ENCODE results near the gene DLX3.

DLX3 gene

DNA sequence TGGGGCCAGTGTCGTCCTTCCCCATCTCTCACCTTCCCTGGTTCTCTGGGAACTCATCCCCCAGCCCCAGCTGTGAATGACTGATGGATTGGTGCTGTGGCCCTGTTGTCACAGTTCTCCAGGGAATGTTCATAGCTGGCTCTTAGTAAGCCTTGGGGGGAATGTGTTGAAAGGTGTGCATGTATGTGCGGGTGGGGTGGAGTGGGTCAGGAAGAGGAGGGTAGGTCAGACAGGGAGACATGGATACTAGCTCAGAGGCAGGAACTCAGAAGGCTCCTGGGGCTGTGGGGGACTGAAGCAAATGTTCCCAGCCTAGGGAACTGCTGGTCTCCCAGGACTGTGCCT is 21.8 kb downstream of the DLX3 start:
- no peak for DNase-seq (ENCODE audit: low read depth in 4 of 4, low spot score in 1 of 4)

- DNase-seq (ENCODE audit: low read depth in 4 of 4, low spot score in 1 of 4): no peak
Observed at GRCh38 chr17:49972486-49973270, 22.3 kb downstream of the DLX3 start.

DNA sequence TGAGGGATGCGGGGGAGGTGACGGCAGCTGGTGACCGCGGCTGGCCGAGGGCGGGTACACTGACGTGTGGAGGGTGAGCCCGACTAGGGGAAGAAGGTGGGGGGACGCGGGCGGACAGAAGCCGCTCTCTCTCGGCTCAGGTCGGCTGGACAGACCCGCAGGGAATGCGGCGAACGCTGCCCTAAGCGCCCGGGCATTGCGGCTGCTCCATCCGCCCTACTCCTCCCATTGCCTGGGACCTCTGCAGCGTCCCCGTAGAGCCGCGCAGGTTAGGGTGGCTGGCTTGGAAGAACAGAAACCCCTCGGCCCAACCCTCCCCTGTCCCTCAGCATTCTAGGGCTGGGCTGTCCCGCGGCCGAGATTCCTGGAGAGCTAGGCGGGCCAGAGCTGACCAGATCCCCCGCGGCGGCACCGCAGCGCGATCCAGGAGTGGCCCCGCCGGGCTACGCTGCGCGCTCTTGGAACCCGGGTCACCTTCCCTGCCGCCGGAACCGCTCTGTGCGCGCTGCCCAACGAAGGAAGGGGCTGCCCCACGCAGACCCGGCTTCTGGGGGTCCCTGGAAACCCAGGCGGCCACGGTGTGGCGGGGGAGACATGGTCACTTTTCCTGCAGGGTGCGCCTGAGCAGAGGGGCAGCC is 23.1 kb downstream of the DLX3 start:
- DNase-seq (ENCODE audit: low read depth in 4 of 4, low spot score in 1 of 4): no peak

GRCh38 chr17:49971199-49971847 is 23.7 kb downstream of the DLX3 start:
- no peak for DNase-seq (ENCODE audit: low read depth in 4 of 4, low spot score in 1 of 4)

- no peak for DNase-seq (ENCODE audit: low read depth in 4 of 4, low spot score in 1 of 4)
Observed at GRCh38 chr17:49970498-49970897, 24.5 kb downstream of the DLX3 start.

- no peak for DNase-seq (ENCODE audit: low read depth in 4 of 4, low spot score in 1 of 4)
Observed at GRCh38 chr17:49969795-49970389, 25.1 kb downstream of the DLX3 start.

DNA sequence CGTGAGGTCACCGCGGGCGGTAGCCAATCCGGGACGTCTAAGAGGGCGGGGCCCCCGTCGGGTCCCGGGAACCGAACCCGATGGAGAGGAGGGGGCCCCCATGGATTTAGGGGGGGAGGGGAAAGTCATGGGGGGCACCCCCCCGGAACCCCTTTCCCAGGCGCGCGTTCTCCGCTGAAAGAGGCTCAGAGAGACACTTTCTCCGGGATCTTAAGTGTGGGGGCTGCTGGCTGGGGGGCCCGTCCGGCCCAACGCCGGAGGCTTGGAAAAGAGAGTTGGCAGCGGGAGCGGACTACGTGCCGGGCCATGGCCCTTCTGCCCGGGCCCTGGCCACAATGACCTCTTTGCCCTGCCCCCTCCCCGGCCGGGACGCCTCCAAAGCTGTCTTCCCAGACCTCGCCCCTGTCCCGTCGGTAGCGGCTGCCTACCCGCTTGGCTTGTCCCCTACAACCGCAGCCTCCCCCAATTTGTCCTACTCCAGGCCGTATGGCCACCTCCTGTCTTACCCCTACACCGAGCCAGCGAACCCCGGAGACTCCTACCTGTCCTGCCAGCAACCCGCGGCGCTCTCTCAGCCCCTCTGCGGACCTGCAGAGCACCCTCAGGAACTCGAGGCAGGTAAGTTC is 25.8 kb downstream of the DLX3 start, which contains the start of gene DLX4:
TSS of gene DLX4 (plus strand) at position 57 of the 626 bp plus-strand sequence. CDS start at position 336, 279 bp downstream.
- no peak for DNase-seq (ENCODE audit: low read depth in 4 of 4, low spot score in 1 of 4)

- peak; percentile 34 to 78 (median 56) for DNase-seq (ENCODE audit: low read depth in 4 of 4, low spot score in 1 of 4)
Observed at GRCh38 chr17:49968405-49969133, 26.5 kb downstream of the DLX3 start.

- no peak for DNase-seq (ENCODE audit: low read depth in 4 of 4, low spot score in 1 of 4)
Observed at GRCh38 chr17:49967621-49968404, 27.2 kb downstream of the DLX3 start.

DNA sequence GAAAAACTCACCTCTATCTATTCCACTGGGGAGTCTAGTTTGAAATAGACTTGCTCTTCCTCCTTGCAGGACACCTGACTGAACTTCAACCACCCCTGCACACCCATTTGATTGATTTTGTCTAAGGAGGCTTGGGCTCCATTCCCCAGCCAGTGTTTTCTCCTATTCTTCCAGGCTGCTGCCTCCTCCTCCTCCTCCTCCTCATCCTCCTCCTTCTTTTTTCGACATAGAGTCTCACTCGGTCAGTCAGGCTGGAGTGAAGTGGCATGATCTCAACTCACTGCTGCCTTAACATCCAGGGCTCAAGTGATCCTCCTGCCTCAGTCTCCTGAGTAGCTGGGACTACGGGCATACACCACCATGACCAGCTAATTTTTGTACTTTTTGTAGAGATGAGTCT is 27.8 kb downstream of the DLX3 start:
- no peak for DNase-seq (ENCODE audit: low read depth in 4 of 4, low spot score in 1 of 4)

DNA sequence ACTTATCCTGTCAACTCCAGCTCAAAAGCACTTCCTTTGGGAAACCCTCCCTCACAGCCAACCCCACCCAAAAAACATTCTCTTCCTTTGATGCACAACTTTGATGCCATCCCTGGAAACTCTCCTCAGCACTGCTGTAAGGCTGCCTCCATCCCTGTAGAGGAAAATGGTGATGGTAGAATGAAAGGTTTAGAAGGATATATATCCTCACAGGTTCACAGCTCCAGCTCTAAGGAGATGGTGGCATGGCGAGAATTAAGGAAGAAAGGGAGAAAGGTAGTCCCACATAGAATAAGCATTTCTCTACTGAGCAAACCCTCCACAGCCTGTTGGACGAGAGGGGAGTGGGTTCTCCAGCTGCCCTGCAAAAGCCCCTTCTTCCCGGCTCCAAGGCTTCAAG is 28.3 kb downstream of the DLX3 start:
- DNase-seq (ENCODE audit: low read depth in 4 of 4, low spot score in 1 of 4): no peak

DNA sequence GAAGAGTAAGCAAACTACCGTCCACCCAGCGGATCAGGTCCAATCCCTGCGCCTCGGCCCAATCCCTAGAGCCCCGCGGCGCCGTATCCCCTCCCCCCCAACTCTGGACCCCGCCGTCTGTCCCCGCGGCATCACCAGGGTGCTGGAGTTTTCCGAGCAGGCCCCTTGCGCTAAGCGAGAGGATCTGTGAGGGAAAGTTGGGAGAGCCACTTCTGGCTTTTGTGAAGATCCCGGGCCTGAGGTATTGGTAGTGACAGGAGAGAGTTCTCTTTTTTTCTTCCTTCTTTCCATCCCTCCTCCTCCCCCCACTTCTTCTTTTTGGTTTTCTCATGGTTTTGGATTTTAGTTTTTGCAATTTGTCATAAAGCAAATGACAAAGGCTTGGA is 29.5 kb downstream of the DLX3 start:
- DNase-seq (ENCODE audit: low read depth in 4 of 4, low spot score in 1 of 4): no peak

- DNase-seq (ENCODE audit: low read depth in 4 of 4, low spot score in 1 of 4): no peak
Observed at GRCh38 chr17:49964769-49965523, 30.1 kb downstream of the DLX3 start.

DNA sequence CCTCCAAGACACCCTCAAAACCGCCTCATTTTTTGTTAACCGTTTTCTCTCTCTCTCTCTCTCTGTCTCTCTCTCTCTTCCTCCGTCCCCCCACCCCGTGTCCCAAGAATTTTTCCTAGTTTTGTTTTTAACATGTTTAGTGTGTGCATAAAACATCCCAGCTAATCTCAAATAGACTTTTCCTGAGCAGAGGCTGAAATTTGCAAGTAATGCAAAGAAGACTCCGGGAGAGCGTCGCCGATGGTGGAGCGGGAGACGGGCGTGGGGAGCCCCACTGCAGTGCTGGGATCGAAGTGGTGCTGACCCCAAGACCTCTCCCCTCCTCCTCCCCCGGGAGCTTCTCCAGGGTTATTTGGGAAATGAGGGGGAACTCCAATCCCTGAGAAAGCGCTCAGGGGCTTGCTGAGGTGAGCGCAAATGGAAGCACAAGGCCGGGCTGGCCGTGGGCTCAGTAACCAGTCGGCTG is 30.7 kb downstream of the DLX3 start:
- no peak for DNase-seq (ENCODE audit: low read depth in 4 of 4, low spot score in 1 of 4)

DNA sequence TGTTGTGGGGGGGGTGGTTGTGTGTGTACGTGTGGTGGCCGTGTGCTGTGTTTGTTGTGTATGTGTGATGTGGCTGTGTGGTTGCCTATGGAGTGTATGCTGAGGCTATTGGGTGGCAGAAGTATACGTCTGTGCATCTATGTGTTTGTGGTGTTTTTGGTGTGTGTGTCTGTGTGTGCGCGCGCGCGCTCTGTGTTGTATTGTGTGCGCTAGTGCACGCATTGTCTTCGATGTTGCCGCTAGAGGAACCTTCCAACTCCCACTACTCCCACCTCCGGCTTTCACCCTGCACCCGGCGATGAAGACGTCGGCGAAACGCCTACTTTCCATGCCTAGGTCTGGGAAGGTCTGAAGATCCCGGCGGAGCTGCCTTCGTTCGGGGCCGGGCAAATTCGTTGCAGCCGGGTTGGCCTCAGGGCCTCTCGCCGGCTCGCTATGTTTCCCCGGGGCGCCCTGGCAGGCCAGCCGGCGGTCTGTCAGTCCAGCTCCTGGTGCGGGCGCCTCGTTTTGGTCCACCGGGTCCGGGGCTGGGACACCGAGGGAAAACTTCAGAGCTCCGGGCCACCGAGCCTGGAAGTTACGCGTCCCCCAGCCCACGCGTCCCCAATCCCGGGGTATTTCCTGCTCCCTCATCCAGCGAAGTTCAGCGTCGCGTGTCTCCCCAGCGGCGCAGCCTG is 31.3 kb downstream of the DLX3 start:
- DNase-seq (ENCODE audit: low read depth in 4 of 4, low spot score in 1 of 4): no peak

DNA sequence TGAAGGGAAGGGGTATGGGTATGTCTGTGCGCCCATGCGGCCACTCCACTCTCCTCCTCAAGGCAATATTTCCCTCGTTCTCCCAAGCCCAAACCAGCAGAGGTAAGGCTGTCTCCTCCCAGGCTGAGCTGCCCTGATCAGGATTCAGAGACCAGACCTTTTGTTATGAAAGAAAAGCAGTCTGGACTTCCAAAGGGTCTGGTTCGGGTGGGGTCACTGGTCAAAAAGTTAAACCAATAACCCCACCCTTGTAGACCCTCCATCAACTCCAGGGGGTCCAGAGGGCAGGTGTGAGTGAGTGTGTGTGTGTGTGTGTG is 31.8 kb downstream of the DLX3 start:
- no peak for DNase-seq (ENCODE audit: low read depth in 4 of 4, low spot score in 1 of 4)

DNA sequence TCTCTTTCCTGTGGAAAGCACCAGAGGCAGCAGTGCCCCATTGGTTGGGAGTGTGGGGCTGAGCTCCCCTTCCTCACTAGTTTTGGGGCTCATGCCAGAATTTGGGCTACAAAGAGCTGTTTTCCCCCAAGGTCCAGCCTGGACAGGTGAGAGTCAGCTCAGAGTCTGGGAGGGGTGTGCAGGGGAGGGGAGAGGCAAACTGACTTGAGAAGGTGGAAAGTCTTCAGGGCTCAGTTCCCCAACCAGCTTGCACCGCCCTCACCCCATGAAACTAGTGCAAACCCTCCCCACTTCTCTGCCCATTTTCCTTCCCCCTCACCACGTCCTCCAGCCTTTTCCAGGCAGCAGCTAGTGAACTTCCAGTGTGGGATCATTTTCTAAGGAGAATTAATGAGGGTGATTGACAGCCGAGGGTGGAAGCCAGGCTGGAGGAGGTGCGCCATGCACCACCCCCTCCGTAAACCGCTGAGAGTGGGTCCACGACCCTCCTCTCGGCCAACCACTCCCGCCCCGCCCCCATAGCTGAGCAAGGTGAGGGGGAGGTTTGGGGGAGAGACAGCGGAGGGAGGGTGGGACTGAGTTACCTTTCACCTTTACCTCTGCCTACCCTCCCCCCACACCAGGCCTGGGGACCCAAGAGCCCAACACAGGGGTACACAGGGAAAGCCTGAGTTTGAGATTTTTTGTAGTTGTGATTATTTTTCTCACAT is 32.3 kb downstream of the DLX3 start:
- DNase-seq (ENCODE audit: low read depth in 4 of 4, low spot score in 1 of 4): no peak
